ENCODE results near the gene SERPINF2. TPM values are rescaled to one million over a fixed set of nuclear protein-coding genes. Genes with fewer than 3 reads are reported as not detected.
"Not testable (repeated sequence)": the region's sequence is repeated elsewhere in the genome, so short reads cannot be mapped to it uniquely, and the experiment has no call there.

Gene SERPINF2
- polyA plus RNA-seq, 3 donors from 2014 or later, result 0.76 TPM; not detected in 2

DNA sequence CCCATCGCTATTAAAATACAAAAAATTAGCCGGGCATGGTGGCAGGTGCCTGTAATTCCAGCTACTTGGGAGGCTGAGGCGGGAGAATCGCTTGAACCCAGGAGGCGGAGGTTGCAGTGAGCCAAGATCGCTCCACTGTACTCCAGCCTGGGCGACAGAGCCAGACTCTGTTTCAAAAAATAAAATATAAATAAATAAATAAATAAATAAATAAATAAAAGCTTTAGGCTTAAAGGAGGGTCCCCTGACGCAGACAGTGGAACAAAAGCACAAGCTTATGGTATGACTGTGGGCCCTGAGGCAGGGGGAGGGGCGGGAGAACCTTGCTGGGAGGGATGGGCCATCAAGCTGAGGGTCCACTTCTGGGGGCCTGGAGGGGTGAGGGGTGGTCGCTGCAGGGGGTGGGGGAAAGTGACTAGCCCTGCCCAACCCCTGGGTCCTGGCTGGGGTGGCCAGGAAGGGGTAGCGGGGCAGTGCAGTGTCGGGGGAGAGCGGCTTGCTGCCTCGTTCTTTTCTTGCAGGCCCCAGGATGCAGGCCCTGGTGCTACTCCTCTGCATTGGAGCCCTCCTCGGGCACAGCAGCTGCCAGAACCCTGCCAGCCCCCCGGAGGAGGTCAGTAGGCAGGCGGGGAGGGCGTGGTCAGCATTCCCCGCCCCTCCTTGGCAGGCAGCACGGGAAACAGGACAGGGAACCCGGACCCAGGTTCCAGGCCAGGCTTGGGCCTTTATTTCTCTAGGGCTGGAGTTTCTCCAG, 23.9 kb downstream of the SERPINF2 start:
- Mint-ChIP-seq H3K4me3 (no peak overlapping the region), H3K9me3 (no peaks in the 10 kb centered on the region), H3K27ac (no peak overlapping the region), H3K27me3 (ENCODE audit: low read depth in 3 of 3) (peaks cover 0 to 5% (median 0%) of the 10 kb centered on the region in 3 donors), H3K36me3 (no peaks in the 10 kb centered on the region), H3K4me1 (peaks cover 29 to 32% of the 10 kb centered on the region in 2 donors)
- no peak for DNase-seq

- no peaks in the 10 kb centered on the region for H3K36me3 Mint-ChIP-seq
These were observed 24.7 kb downstream of the SERPINF2 start for GRCh38 chr17:1767358-1767757.

DNA sequence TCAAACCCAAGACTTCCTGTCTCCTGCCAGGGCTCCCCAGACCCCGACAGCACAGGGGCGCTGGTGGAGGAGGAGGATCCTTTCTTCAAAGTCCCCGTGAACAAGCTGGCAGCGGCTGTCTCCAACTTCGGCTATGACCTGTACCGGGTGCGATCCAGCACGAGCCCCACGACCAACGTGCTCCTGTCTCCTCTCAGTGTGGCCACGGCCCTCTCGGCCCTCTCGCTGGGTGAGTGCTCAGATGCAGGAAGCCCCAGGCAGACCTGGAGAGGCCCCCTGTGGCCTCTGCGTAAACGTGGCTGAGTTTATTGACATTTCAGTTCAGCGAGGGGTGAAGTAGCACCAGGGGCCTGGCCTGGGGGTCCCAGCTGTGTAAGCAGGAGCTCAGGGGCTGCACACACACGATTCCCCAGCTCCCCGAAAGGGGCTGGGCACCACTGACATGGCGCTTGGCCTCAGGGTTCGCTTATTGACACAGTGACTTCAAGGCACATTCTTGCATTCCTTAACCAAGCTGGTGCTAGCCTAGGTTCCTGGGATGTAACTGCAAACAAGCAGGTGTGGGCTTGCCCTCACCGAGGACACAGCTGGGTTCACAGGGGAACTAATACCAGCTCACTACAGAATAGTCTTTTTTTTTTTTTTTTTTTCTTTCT, 27.3 kb downstream of the SERPINF2 start:
- Mint-ChIP-seq H3K36me3 (no peaks in the 10 kb centered on the region), H3K4me3 (no peak overlapping the region), H3K27ac (no peak overlapping the region), H3K9me3 (no peaks in the 10 kb centered on the region), H3K4me1 (peaks cover 10 to 11% of the 10 kb centered on the region in 2 donors), H3K27me3 (ENCODE audit: low read depth in 3 of 3) (peaks cover 0 to 1% (median 0%) of the 10 kb centered on the region in 3 donors)
- DNase-seq, result no peak

More at GRCh38 chr17:1767358-1767757, 24.7 kb downstream of the SERPINF2 start:
- DNase-seq, result no peak
- Mint-ChIP-seq H3K4me1 (peaks cover 31 to 32% of the 10 kb centered on the region in 2 donors), H3K4me3 (no peak overlapping the region), H3K27ac (peak overlapping the region in 1 of 6 donors; percentile 40), H3K27me3 (ENCODE audit: low read depth in 3 of 3) (peaks cover 0 to 5% (median 0%) of the 10 kb centered on the region in 3 donors), H3K9me3 (no peaks in the 10 kb centered on the region)

DNA sequence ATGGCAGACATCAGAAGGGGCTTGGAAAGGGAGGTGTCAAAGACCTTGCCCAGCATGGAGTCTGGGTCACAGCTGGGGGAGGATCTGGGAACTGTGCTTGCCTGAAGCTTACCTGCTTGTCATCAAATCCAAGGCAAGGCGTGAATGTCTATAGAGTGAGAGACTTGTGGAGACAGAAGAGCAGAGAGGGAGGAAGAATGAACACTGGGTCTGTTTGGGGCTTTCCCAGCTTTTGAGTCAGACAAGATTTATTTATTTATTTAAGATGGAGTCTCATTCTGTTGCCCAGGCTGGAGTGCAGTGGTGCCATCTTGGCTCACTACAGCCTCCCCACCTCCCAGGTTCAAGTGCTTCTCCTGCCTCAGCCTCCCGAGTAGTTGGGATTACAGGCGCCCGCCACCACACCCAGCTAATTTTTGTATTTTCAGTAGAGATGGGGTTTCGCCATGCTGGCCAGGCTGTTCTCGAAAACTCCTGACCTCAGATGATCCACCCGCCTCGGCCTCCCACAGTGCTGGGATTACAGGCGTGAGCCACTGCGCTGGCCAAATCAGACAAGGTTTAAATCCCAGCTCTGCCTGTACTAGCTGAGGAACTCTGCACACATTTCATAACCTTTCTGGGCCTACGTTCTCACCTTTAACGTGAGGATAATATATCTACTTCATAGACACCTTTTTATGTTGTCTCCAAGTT, 30.5 kb downstream of the SERPINF2 start:
- not testable (repeated sequence) for DNase-seq; H3K36me3 Mint-ChIP-seq; H3K9me3 Mint-ChIP-seq; H3K27me3 Mint-ChIP-seq (ENCODE audit: low read depth in 3 of 3); H3K4me3 Mint-ChIP-seq
- Mint-ChIP-seq H3K4me1 (peaks cover 10 to 13% of the 10 kb centered on the region in 2 donors), H3K27ac (peak overlapping the region in 3 of 6 donors; percentile 9 to 55 (median 36))

DNA sequence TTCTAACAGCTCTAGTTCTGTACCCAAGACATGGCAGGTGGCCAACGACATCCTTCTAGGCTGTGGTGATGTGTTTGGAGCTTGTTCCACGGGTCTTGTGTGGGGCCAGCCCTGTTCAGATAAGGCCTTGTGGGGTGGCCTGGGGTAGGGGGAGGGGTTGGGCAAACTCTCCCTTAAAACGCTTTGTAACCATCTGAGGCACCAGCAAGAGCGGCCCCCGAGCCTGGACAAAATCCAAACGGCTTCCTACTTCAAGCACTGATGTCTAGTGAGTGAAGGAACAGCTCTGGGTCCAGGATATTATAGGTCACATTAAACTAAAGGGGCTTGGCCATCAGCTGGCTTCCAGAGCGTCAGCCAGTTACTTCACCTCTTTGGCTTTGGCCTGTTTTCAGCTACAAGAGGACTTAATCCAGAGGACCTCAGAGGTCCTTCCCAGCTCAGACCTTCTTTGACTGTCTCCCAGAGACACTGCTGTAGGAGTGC, 31.1 kb downstream of the SERPINF2 start:
- peaks cover 4 to 9% (median 4%) of the 10 kb centered on the region in 3 donors for H3K36me3 Mint-ChIP-seq
- peaks cover 10 to 13% of the 10 kb centered on the region in 2 donors for H3K4me1 Mint-ChIP-seq
- DNase-seq, result no peak
- peak overlapping the region in 2 of 6 donors; percentile 9 for H3K27ac Mint-ChIP-seq
- no peak overlapping the region for H3K4me3 Mint-ChIP-seq
- H3K27me3 Mint-ChIP-seq (ENCODE audit: low read depth in 3 of 3), result no peaks in the 10 kb centered on the region
- no peaks in the 10 kb centered on the region for H3K9me3 Mint-ChIP-seq

GRCh38 chr17:1774390-1775176, 31.9 kb downstream of the SERPINF2 start:
- peak overlapping the region in 2 of 6 donors; percentile 22 to 40 for H3K27ac Mint-ChIP-seq
- no peak for DNase-seq
- H3K36me3 Mint-ChIP-seq, result peaks cover 4 to 9% (median 7%) of the 10 kb centered on the region in 3 donors
- no peaks in the 10 kb centered on the region for H3K27me3 Mint-ChIP-seq (ENCODE audit: low read depth in 3 of 3)
- H3K4me1 Mint-ChIP-seq, result peaks cover 10 to 13% of the 10 kb centered on the region in 2 donors
- H3K4me3 Mint-ChIP-seq, result no peak overlapping the region
- no peaks in the 10 kb centered on the region for H3K9me3 Mint-ChIP-seq

DNA sequence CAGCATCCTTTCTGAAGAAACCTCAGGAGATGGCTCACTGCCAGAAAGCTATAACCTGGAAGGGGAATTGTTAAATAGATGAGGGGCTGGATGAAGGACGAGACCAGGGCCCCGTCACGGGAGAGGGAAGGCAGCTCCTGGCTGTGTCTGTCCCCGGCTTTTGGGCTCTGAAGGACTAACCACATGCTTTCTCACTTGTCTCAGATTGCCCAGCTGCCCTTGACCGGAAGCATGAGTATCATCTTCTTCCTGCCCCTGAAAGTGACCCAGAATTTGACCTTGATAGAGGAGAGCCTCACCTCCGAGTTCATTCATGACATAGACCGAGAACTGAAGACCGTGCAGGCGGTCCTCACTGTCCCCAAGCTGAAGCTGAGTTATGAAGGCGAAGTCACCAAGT, 33.7 kb downstream of the SERPINF2 start:
- peaks cover 2 to 6% of the 10 kb centered on the region in 2 donors for H3K4me1 Mint-ChIP-seq
- H3K27me3 Mint-ChIP-seq (ENCODE audit: low read depth in 3 of 3), result no peaks in the 10 kb centered on the region
- H3K4me3 Mint-ChIP-seq, result no peak overlapping the region
- peak overlapping the region in 1 of 6 donors; percentile 30 for H3K27ac Mint-ChIP-seq
- H3K36me3 Mint-ChIP-seq, result peaks cover 4 to 12% (median 10%) of the 10 kb centered on the region in 3 donors
- DNase-seq, result no peak
- H3K9me3 Mint-ChIP-seq, result no peaks in the 10 kb centered on the region

GRCh38 chr17:1776857-1777256, 34.2 kb downstream of the SERPINF2 start:
- DNase-seq, result no peak
- Mint-ChIP-seq H3K4me3 (no peak overlapping the region), H3K36me3 (peaks cover 4 to 17% (median 11%) of the 10 kb centered on the region in 3 donors), H3K4me1 (peaks cover 0 to 2% of the 10 kb centered on the region in 2 donors), H3K27me3 (ENCODE audit: low read depth in 3 of 3) (no peaks in the 10 kb centered on the region), H3K9me3 (no peaks in the 10 kb centered on the region), H3K27ac (peak overlapping the region in 1 of 6 donors; percentile 46)

GRCh38 chr17:1779571-1780131, 37.0 kb downstream of the SERPINF2 start:
- no peaks in the 10 kb centered on the region for H3K9me3 Mint-ChIP-seq
- no peak overlapping the region for H3K4me3 Mint-ChIP-seq
- H3K36me3 Mint-ChIP-seq, result peaks cover 15 to 38% (median 26%) of the 10 kb centered on the region in 3 donors
- H3K27me3 Mint-ChIP-seq (ENCODE audit: low read depth in 3 of 3), result peaks cover 0 to 1% (median 0%) of the 10 kb centered on the region in 3 donors
- peak overlapping the region in 2 of 6 donors; percentile 4 to 39 for H3K27ac Mint-ChIP-seq
- DNase-seq, result no peak
- H3K4me1 Mint-ChIP-seq, result peaks cover 16 to 17% of the 10 kb centered on the region in 2 donors

- H3K36me3 Mint-ChIP-seq, result peaks cover 17 to 44% (median 26%) of the 10 kb centered on the region in 3 donors
- H3K4me3 Mint-ChIP-seq, result no peak overlapping the region
- H3K4me1 Mint-ChIP-seq, result peaks cover 16 to 17% of the 10 kb centered on the region in 2 donors
- DNase-seq, result no peak
- H3K27me3 Mint-ChIP-seq (ENCODE audit: low read depth in 3 of 3), result peaks cover 0 to 1% (median 0%) of the 10 kb centered on the region in 3 donors
- peak overlapping the region in 2 of 6 donors; percentile 3 to 89 for H3K27ac Mint-ChIP-seq
- H3K9me3 Mint-ChIP-seq, result no peaks in the 10 kb centered on the region
These were observed 39.5 kb downstream of the SERPINF2 start for GRCh38 chr17:1782171-1782567.

- Mint-ChIP-seq H3K4me1 (peaks cover 14 to 17% of the 10 kb centered on the region in 2 donors), H3K27me3 (ENCODE audit: low read depth in 3 of 3) (peaks cover 0 to 1% (median 0%) of the 10 kb centered on the region in 3 donors), H3K4me3 (peak overlapping the region in 2 of 5 donors; percentile 47 to 60), H3K36me3 (peaks cover 19 to 44% (median 22%) of the 10 kb centered on the region in 3 donors), H3K27ac (peak overlapping the region in 5 of 6 donors; percentile 42 to 89 (median 69)), H3K9me3 (no peaks in the 10 kb centered on the region)
- no peak for DNase-seq
These were observed 40.6 kb downstream of the SERPINF2 start for GRCh38 chr17:1783271-1783670.

GRCh38 chr17:1783834-1784611, 41.4 kb downstream of the SERPINF2 start:
- peaks cover 14 to 17% of the 10 kb centered on the region in 2 donors for H3K4me1 Mint-ChIP-seq
- H3K9me3 Mint-ChIP-seq, result no peaks in the 10 kb centered on the region
- peaks cover 17 to 42% (median 22%) of the 10 kb centered on the region in 3 donors for H3K36me3 Mint-ChIP-seq
- DNase-seq, result peak in 2 of 3 donors; percentile 24 to 28
- peak overlapping the region in 4 of 6 donors; percentile 63 to 89 (median 74) for H3K27ac Mint-ChIP-seq
- H3K4me3 Mint-ChIP-seq, result peak overlapping the region in 1 of 5 donors; percentile 57
- peaks cover 0 to 1% (median 0%) of the 10 kb centered on the region in 3 donors for H3K27me3 Mint-ChIP-seq (ENCODE audit: low read depth in 3 of 3)

Data from immature natural killer cell (primary cell).